Kidney epithelial cell (primary cell): ENCODE measurements around the gene HS6ST3. TPM values are rescaled to one million over a fixed set of nuclear protein-coding genes. Genes with fewer than 3 reads are reported as not detected.

ENCODE experiments used
- DNase-seq: peaks from one replicate; pipeline ENCODE4 v3.0.0-alpha.2; 2010; ENCODE audit warnings: low read depth
- H3K27me3 ChIP-seq: 2 replicates; pipeline ENCODE4 v1.6.0; 2011; ENCODE audit warnings: low read length; ENCODE audit not compliant: control insufficient read depth, insufficient read depth
- H3K36me3 ChIP-seq: 2 replicates; pipeline ENCODE4 v1.5.1; 2011; ENCODE audit warnings: low read length; ENCODE audit not compliant: control insufficient read depth, insufficient read depth
- H3K4me3 ChIP-seq: 2 replicates; pipeline ENCODE4 v1.5.1; 2011; ENCODE audit warnings: low read depth, mild to moderate bottlenecking, control low read depth, low read length
- CTCF ChIP-seq: IDR thresholded peaks from 2 replicates; pipeline ENCODE4 v1.5.1; 2011; ENCODE audit warnings: mild to moderate bottlenecking, moderate library complexity, low read length, control low read depth, inconsistent platforms; ENCODE audit not compliant: insufficient read depth, poor library complexity, severe bottlenecking
- total RNA-seq: library from RNA; depleted of rRNA; stranded (reverse); fragments of >200 nt; gene quantifications from 2 replicates; pipeline ENCODE4 v1.2.3, GENCODE V29; 2015

Gene HS6ST3
- total RNA-seq, 1 donor from 2014 or later: 0.38 TPM

- Histone ChIP-seq H3K4me3 (no peak overlapping the region), H3K27me3 (no peaks in the 10 kb centered on the region), H3K36me3 (no peaks in the 10 kb centered on the region)
- DNase-seq: no peak
- no peak for TF ChIP-seq CTCF
Observed at GRCh38 chr13:96379967-96380366, 290.1 kb downstream of the HS6ST3 start.

GRCh38 chr13:96381681-96382080 lies 291.8 kb downstream of the HS6ST3 start:
- TF ChIP-seq CTCF: no peak
- DNase-seq: no peak
- Histone ChIP-seq H3K4me3 (no peak overlapping the region), H3K36me3 (no peaks in the 10 kb centered on the region), H3K27me3 (no peaks in the 10 kb centered on the region)

GRCh38 chr13:96388598-96388997 lies 298.7 kb downstream of the HS6ST3 start:
- Histone ChIP-seq H3K4me3 (no peak overlapping the region), H3K36me3 (no peaks in the 10 kb centered on the region), H3K27me3 (no peaks in the 10 kb centered on the region)
- TF ChIP-seq CTCF: no peak
- no peak for DNase-seq

GRCh38 chr13:96391606-96392005 lies 301.7 kb downstream of the HS6ST3 start:
- H3K4me3 ChIP-seq: no peak overlapping the region
- DNase-seq: no peak
- H3K36me3 ChIP-seq: no peaks in the 10 kb centered on the region
- no peak for TF ChIP-seq CTCF
- no peaks in the 10 kb centered on the region for H3K27me3 ChIP-seq

GRCh38 chr13:96397807-96398206 lies 307.9 kb downstream of the HS6ST3 start:
- Histone ChIP-seq H3K36me3 (no peaks in the 10 kb centered on the region), H3K27me3 (no peaks in the 10 kb centered on the region), H3K4me3 (no peak overlapping the region)
- no peak for TF ChIP-seq CTCF
- no peak for DNase-seq

- TF ChIP-seq CTCF: no peak
- no peak for DNase-seq
- no peak overlapping the region for H3K4me3 ChIP-seq
- H3K27me3 ChIP-seq: no peaks in the 10 kb centered on the region
- no peaks in the 10 kb centered on the region for H3K36me3 ChIP-seq
Observed at GRCh38 chr13:96398486-96398885, 308.6 kb downstream of the HS6ST3 start.
